K562 (cell line): ENCODE results near the gene FAM174C. TPM values are rescaled to one million over a fixed set of nuclear protein-coding genes. Genes with fewer than 3 reads are reported as not detected.

Source experiments
- C11orf30 ChIP-seq: fragments of 450-650 bp; IDR thresholded peaks from 2 replicates; pipeline ENCODE4 v1.6.1; 2016; ENCODE audit warnings: low read depth, mild to moderate bottlenecking
- CEBPB ChIP-seq: fragments of 450-650 bp; IDR thresholded peaks from 2 replicates; pipeline ENCODE4 v1.6.1; 2016; ENCODE audit warnings: missing genetic modification characterization, missing compliant biosample characterization
- CHCHD3 ChIP-seq: fragments of 250-450 bp; sonication (Bioruptor Pico); IDR thresholded peaks from 2 replicates; pipeline ENCODE4 v2.1.2; 2022; ENCODE audit warnings: mild to moderate bottlenecking
- CSDE1 ChIP-seq, 2 experiments: fragments of 450-650 bp; IDR thresholded peaks; 2 replicates each; pipeline ENCODE4 v1.6.1; 2016; ENCODE audit warnings: mild to moderate bottlenecking in 1 of 2
- DEAF1 ChIP-seq: fragments of 450-650 bp; formaldehyde crosslinking; IDR thresholded peaks from 2 replicates; pipeline ENCODE4 v1.4.0; 2020; ENCODE audit warnings: mild to moderate bottlenecking, moderate library complexity
- DIDO1 ChIP-seq: fragments of 450-650 bp; IDR thresholded peaks from 2 replicates; pipeline ENCODE4 v1.6.1; 2016; ENCODE audit warnings: low read depth, missing biosample characterization, missing genetic modification characterization
- EP300 ChIP-seq: IDR thresholded peaks from 2 replicates; pipeline ENCODE4 v1.6.1; 2012; ENCODE audit warnings: low read length, improper control_type of control experiment
- FIP1L1 ChIP-seq: fragments of 200-400 bp; formaldehyde crosslinking; IDR thresholded peaks from 2 replicates; pipeline ENCODE4 v1.6.1; 2018; ENCODE audit warnings: mild to moderate bottlenecking, low read depth, low read length; ENCODE audit not compliant: poor library complexity, severe bottlenecking
- KAT2B ChIP-seq: IDR thresholded peaks from one replicate; pipeline ENCODE4 v1.6.1; 2012; ENCODE audit warnings: low read depth, mild to moderate bottlenecking, control low read depth, inconsistent platforms, low read length, moderate library complexity
- KDM2B ChIP-seq: fragments of 250-450 bp; sonication (Bioruptor Pico); IDR thresholded peaks from 2 replicates; pipeline ENCODE4 v1.8.0; 2021; ENCODE audit warnings: mild to moderate bottlenecking, moderate library complexity
- SAFB2 ChIP-seq: fragments of 200-400 bp; formaldehyde crosslinking; IDR thresholded peaks from 2 replicates; pipeline ENCODE4 v1.6.1; 2018; ENCODE audit warnings: borderline replicate concordance, low read length, low read depth, moderate library complexity; ENCODE audit not compliant: severe bottlenecking
- SMAD1 ChIP-seq: fragments of 150-350 bp; IDR thresholded peaks from 2 replicates; pipeline ENCODE4 v1.6.1; 2014; ENCODE audit warnings: low read length, low read depth; ENCODE audit not compliant: partially characterized antibody
- SMC3 ChIP-seq: conservative IDR thresholded peaks from 2 replicates; pipeline ENCODE4 v1.6.1; 2011; ENCODE audit warnings: low read depth, low read length, improper control_type of control experiment; ENCODE audit not compliant: insufficient read depth
- TAF1 ChIP-seq: IDR thresholded peaks from 2 replicates; pipeline ENCODE4 v1.6.1; 2011; ENCODE audit warnings: mild to moderate bottlenecking, low read length, moderate library complexity; ENCODE audit not compliant: insufficient read depth, control insufficient read depth, severe bottlenecking; ENCODE audit errors: extremely low read depth
- TBP ChIP-seq: optimal IDR thresholded peaks from 2 replicates; pipeline ENCODE3; 2011; ENCODE audit warnings: low read depth, low read length, improper control_type of control experiment
- TFAP4 ChIP-seq: sonication (generic); formaldehyde crosslinking; IDR thresholded peaks from 2 replicates; pipeline ENCODE4 v1.8.0; 2022; ENCODE audit warnings: missing genetic modification reagents, mild to moderate bottlenecking, moderate library complexity, borderline replicate concordance
- U2AF1 ChIP-seq: fragments of 200-400 bp; formaldehyde crosslinking; optimal IDR thresholded peaks from 2 replicates; pipeline ENCODE3; 2017; ENCODE audit warnings: mild to moderate bottlenecking, low read depth, low read length, moderate library complexity
- ZNF609 ChIP-seq: sonication (generic); formaldehyde crosslinking; IDR thresholded peaks from 2 replicates; pipeline ENCODE4 v1.8.1; 2023; ENCODE audit warnings: missing genetic modification reagents, mild to moderate bottlenecking, borderline replicate concordance
- ZSCAN29 ChIP-seq: fragments of 450-650 bp; IDR thresholded peaks from 2 replicates; pipeline ENCODE4 v1.6.1; 2017
- polyA plus RNA-seq, 8 experiments: library from polyadenylated mRNA; depleted of rRNA in 4 of 8; stranded (reverse) in 5 of 8; unstranded in 3 of 8; fragments of >200 nt; fragmentation: Nextera tagmentation in 2 of 8; fragmentation: Illumina TruSeq in 1 of 8; extraction: Ambion mirVana in 2 of 8; extraction: Trizol in 1 of 8; gene quantifications; 2 replicates each; pipeline versions ENCODE4 v1.2.1 to v1.2.3, GENCODE V29; 2011 to 2014; ENCODE audit warnings: inconsistent platforms in 1 of 8, missing spikeins in 1 of 8
- total RNA-seq, 7 experiments: library from RNA; depleted of rRNA in 6 of 7; stranded (reverse); fragments of >200 nt in 6 of 7; fragmentation: Illumina TruSeq in 2 of 7; extraction: Trizol in 2 of 7; gene quantifications; 2 replicates each; pipeline versions ENCODE4 v1.2.1 to v1.2.3, GENCODE V29; 2011 to 2021; ENCODE audit warnings: low replicate concordance in 1 of 7

The FAM174C gene
- total and polyA plus RNA-seq, 9 of the 15 experiments (the other 6 are each of a cell fraction or from before 2014, with no cell fraction given) = 0.66 to 89.6 (median 20.3) TPM

GRCh38 chr19:1237754-1238368 lies 37.5 kb upstream of the FAM174C start, which contains the start of gene CBARP (continued):
- peak; percentile 19; the same call in 1 of the 2 replicates for TF ChIP-seq TFAP4 (CRISPR knock-in tag)
- TF ChIP-seq KDM2B (CRISPR knock-in tag) = no peak
- TF ChIP-seq CHCHD3 (CRISPR knock-in tag) = no peak
- TF ChIP-seq CSDE1 (IDR thresholded peaks at IDR 0.05) = no peak
- no peak for TF ChIP-seq TBP
- no peak for TF ChIP-seq SAFB2
- no peak for TF ChIP-seq ZSCAN29
- TF ChIP-seq DEAF1 (CRISPR knock-in tag) = no peak
- no peak for TF ChIP-seq CEBPB
- no peak for TF ChIP-seq DIDO1 (tag)
- TF ChIP-seq TAF1 = peak; percentile 35
- no peak for TF ChIP-seq U2AF1
- no peak for TF ChIP-seq KAT2B
- no peak for TF ChIP-seq SMAD1
- TF ChIP-seq EP300 = no peak
- no peak for TF ChIP-seq SMC3
- TF ChIP-seq C11orf30 = no peak
- no peak for TF ChIP-seq ZNF609 (CRISPR knock-in tag)
- no peak for TF ChIP-seq FIP1L1
